ENCODE data around the gene KLHL5. TPM values are rescaled to one million over a fixed set of nuclear protein-coding genes. Genes with fewer than 3 reads are reported as not detected.

KLHL5 gene
- total and polyA plus RNA-seq, 4 donors: 8.6 to 56.2 (median 32.8) TPM

DNA sequence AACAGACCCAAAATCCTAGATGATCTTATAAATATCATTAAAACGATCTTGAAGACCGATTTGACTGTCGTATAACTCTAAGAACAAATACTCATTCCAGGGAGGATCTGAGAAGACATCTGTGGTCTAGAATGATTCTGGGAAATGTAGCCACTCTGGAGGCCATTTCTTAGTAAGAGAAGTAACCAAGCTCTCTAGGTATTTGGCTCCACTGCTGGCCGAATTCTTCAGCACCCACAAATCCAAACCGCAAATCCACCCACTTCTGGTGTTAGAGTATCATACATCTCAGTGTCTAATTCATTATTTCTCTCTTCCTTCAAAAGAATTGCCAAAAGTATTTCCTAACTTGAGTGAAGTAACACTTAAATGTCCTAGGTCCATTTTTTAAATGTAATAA is 23.9 kb downstream of the KLHL5 start:
- Histone ChIP-seq H3K27ac (ENCODE audit: low read depth in 1 of 2, low read length in 1 of 2) (no peak overlapping the region), H3K27me3 (ENCODE audit: control insufficient read depth in 3 of 3, insufficient read depth in 3 of 3, low read length in 2 of 3) (no peaks in the 10 kb centered on the region), H3K4me3 (no peak overlapping the region), H3K9ac (ENCODE audit: insufficient read depth in 1 of 2, low read length in 2 of 2) (no peak overlapping the region), H3K36me3 (ENCODE audit: control insufficient read depth in 4 of 4, insufficient read depth in 4 of 4, low read length in 4 of 4) (peaks cover 0 to 10% (median 3%) of the 10 kb centered on the region in 4 donors), H3K4me1 (ENCODE audit: control insufficient read depth in 5 of 5, insufficient read depth in 5 of 5, low read length in 5 of 5) (no peaks in the 10 kb centered on the region), H3K9me3 (ENCODE audit: control insufficient read depth in 4 of 4, insufficient read depth in 3 of 4, low read length in 3 of 4) (no peaks in the 10 kb centered on the region)
- WGBS, 2 donors: 92 to 95% methylated on average over 5 of the region's 5 CpGs
- TF ChIP-seq, protein P1, sequence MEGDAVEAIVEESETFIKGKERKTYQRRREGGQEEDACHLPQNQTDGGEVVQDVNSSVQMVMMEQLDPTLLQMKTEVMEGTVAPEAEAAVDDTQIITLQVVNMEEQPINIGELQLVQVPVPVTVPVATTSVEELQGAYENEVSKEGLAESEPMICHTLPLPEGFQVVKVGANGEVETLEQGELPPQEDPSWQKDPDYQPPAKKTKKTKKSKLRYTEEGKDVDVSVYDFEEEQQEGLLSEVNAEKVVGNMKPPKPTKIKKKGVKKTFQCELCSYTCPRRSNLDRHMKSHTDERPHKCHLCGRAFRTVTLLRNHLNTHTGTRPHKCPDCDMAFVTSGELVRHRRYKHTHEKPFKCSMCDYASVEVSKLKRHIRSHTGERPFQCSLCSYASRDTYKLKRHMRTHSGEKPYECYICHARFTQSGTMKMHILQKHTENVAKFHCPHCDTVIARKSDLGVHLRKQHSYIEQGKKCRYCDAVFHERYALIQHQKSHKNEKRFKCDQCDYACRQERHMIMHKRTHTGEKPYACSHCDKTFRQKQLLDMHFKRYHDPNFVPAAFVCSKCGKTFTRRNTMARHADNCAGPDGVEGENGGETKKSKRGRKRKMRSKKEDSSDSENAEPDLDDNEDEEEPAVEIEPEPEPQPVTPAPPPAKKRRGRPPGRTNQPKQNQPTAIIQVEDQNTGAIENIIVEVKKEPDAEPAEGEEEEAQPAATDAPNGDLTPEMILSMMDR (IDR thresholded peaks at IDR 0.05; ENCODE audit: control extremely low read depth, extremely low read depth): no peak
- no peak for ATAC-seq (ENCODE audit: insufficient read depth, low FRiP score)
- DNase-seq: no peak

DNA sequence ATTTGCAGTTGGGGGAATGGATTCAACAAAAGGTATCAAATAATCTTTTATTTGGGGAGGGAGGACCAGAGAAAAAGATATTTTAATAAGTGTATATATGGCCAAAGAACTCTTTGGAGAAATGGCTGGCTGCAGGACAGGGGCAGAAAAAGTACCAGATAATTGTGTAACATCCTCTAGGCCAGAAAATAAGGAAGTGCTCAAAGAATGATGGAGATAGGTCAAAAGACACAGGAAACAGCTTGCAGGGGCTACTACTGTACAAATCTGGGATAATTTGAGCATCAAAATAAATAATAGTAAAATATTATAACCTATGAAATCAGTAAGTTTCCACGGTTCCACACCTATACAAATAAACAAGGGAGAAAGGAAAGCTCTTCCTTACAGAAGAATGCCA is 34.8 kb downstream of the KLHL5 start:
- no peak overlapping the region for H3K4me3 ChIP-seq
- no peaks in the 10 kb centered on the region for H3K27me3 ChIP-seq (ENCODE audit: control insufficient read depth in 3 of 3, insufficient read depth in 3 of 3, low read length in 2 of 3)
- 68 to 86% methylated on average over 1 of the region's 1 CpG for WGBS, 2 donors
- no peak overlapping the region for H3K27ac ChIP-seq (ENCODE audit: low read depth in 1 of 2, low read length in 1 of 2)
- TF ChIP-seq, protein P1 (IDR thresholded peaks at IDR 0.05; ENCODE audit: control extremely low read depth, extremely low read depth): no peak
- H3K36me3 ChIP-seq (ENCODE audit: control insufficient read depth in 4 of 4, insufficient read depth in 4 of 4, low read length in 4 of 4): peaks cover 0 to 4% (median under 1%) of the 10 kb centered on the region in 4 donors
- H3K9ac ChIP-seq (ENCODE audit: insufficient read depth in 1 of 2, low read length in 2 of 2): no peak overlapping the region
- no peaks in the 10 kb centered on the region for H3K4me1 ChIP-seq (ENCODE audit: control insufficient read depth in 5 of 5, insufficient read depth in 5 of 5, low read length in 5 of 5)
- H3K9me3 ChIP-seq (ENCODE audit: control insufficient read depth in 4 of 4, insufficient read depth in 3 of 4, low read length in 3 of 4): no peaks in the 10 kb centered on the region
- DNase-seq: peak in 2 of 3 donors; percentile 4
- ATAC-seq (ENCODE audit: insufficient read depth, low FRiP score): no peak

DNA sequence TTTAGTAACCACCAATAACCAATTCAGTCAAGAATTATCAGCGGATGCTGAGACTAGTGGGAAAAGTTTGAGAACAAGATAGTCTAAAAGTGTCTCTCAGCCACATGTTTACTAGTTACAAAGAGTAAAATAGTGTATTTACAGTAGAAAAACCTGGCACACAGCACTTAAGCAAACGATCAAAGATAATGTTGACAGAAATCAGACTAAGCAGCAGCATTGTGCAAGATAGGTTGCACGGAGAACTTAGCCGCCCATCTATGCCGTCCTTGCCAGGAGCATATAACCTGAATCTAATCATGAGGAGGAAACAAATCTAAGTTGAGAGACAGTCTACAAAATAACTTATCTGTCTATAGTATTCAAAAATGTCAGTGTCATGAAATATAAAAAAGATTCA is 35.3 kb downstream of the KLHL5 start:
- ATAC-seq (ENCODE audit: insufficient read depth, low FRiP score): no peak
- WGBS, 2 donors: 74 to 83% methylated on average over 5 of the region's 5 CpGs
- no peak overlapping the region for H3K9ac ChIP-seq (ENCODE audit: insufficient read depth in 1 of 2, low read length in 2 of 2)

More for the DNA sequence above, 35.3 kb downstream of the KLHL5 start:
- DNase-seq: no peak
- Histone ChIP-seq H3K27ac (ENCODE audit: low read depth in 1 of 2, low read length in 1 of 2) (no peak overlapping the region), H3K4me3 (no peak overlapping the region), H3K36me3 (ENCODE audit: control insufficient read depth in 4 of 4, insufficient read depth in 4 of 4, low read length in 4 of 4) (peaks cover 0 to 4% (median under 1%) of the 10 kb centered on the region in 4 donors), H3K9me3 (ENCODE audit: control insufficient read depth in 4 of 4, insufficient read depth in 3 of 4, low read length in 3 of 4) (no peaks in the 10 kb centered on the region), H3K27me3 (ENCODE audit: control insufficient read depth in 3 of 3, insufficient read depth in 3 of 3, low read length in 2 of 3) (no peaks in the 10 kb centered on the region), H3K4me1 (ENCODE audit: control insufficient read depth in 5 of 5, insufficient read depth in 5 of 5, low read length in 5 of 5) (no peaks in the 10 kb centered on the region)
- TF ChIP-seq, protein P1 (IDR thresholded peaks at IDR 0.05; ENCODE audit: control extremely low read depth, extremely low read depth): no peak

All from lung (tissue), 12 donors.